ENCODE data around the gene CLINT1.

DNA sequence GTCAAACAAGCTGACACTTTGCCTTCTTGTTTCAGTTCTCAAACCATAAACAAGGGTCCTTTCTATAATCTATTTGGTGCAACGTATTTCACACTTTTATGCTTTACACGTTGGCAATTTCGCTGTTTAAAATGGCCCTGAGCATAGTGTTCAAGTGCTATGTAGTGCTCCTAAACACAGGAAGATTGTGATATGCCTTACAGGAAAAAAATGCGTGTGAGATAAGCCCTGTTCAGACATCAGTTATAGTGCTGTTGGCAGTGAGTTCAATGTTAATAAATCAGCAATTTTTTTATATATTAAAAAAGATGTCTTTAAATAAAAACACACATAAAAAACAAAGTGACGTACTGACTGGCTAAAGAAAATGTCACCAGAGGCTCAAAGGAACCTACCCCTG lies 23.9 kb downstream of the CLINT1 start:
- TF ChIP-seq, protein P1, sequence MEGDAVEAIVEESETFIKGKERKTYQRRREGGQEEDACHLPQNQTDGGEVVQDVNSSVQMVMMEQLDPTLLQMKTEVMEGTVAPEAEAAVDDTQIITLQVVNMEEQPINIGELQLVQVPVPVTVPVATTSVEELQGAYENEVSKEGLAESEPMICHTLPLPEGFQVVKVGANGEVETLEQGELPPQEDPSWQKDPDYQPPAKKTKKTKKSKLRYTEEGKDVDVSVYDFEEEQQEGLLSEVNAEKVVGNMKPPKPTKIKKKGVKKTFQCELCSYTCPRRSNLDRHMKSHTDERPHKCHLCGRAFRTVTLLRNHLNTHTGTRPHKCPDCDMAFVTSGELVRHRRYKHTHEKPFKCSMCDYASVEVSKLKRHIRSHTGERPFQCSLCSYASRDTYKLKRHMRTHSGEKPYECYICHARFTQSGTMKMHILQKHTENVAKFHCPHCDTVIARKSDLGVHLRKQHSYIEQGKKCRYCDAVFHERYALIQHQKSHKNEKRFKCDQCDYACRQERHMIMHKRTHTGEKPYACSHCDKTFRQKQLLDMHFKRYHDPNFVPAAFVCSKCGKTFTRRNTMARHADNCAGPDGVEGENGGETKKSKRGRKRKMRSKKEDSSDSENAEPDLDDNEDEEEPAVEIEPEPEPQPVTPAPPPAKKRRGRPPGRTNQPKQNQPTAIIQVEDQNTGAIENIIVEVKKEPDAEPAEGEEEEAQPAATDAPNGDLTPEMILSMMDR (IDR thresholded peaks at IDR 0.05; ENCODE audit: low read length), result no peak
- TF ChIP-seq EZH2 (IDR thresholded peaks at IDR 0.05; ENCODE audit: borderline replicate concordance, low read length), result no peak

Measured in OCI-LY1 (cell line).